Chondrocyte (in vitro differentiated cells): ENCODE results near the gene GPD2. TPM values are rescaled to one million over a fixed set of nuclear protein-coding genes. Genes with fewer than 3 reads are reported as not detected.

ENCODE experiments used
- DNase-seq: peaks from one replicate; pipeline ENCODE4 v3.0.0; 2021; ENCODE audit warnings: mixed read lengths, low spot score
- H3K27ac Mint-ChIP-seq: one replicate; pipeline ENCODE4 v1.8.0; 2021; ENCODE audit warnings: mild to moderate bottlenecking, moderate library complexity, mixed read lengths; ENCODE audit not compliant: unreplicated experiment
- H3K27me3 Mint-ChIP-seq: 2 replicates; pipeline ENCODE4 v1.8.0; 2021; ENCODE audit warnings: low read depth, mixed read lengths
- H3K36me3 Mint-ChIP-seq: 2 replicates; pipeline ENCODE4 v1.8.0; 2021; ENCODE audit warnings: low read depth, mixed read lengths
- H3K4me1 Mint-ChIP-seq: 2 replicates; pipeline ENCODE4 v1.8.0; 2021; ENCODE audit warnings: low read depth, mild to moderate bottlenecking, mixed read lengths
- H3K4me3 Mint-ChIP-seq: one replicate; pipeline ENCODE4 v1.8.0; 2021; ENCODE audit warnings: mild to moderate bottlenecking, moderate library complexity, mixed read lengths; ENCODE audit not compliant: unreplicated experiment
- H3K9me3 Mint-ChIP-seq: 2 replicates; pipeline ENCODE4 v1.8.0; 2021; ENCODE audit warnings: low read depth, mixed read lengths
- total RNA-seq: library from RNA; stranded (reverse); gene quantifications from 3 replicates; pipeline ENCODE4 v1.2.1, GENCODE V29; 2021
- TF ChIP-seq, protein P1 (sequence below): fragments of 200-600 bp; sonication (generic); IDR thresholded peaks from 2 replicates; pipeline ENCODE4 v1.5.0; 2021; ENCODE audit warnings: antibody characterized with exemption, mild to moderate bottlenecking, moderate library complexity

GPD2 gene
- total RNA-seq, 1 donor from 2014 or later, result 29.1 TPM

- H3K4me1 Mint-ChIP-seq, result peaks cover 42% of the 10 kb centered on the region
- H3K9me3 Mint-ChIP-seq, result no peaks in the 10 kb centered on the region
- no peaks in the 10 kb centered on the region for H3K27me3 Mint-ChIP-seq
- H3K36me3 Mint-ChIP-seq, result no peaks in the 10 kb centered on the region
- H3K27ac Mint-ChIP-seq, result no peak overlapping the region
- DNase-seq, result no peak
- H3K4me3 Mint-ChIP-seq, result no peak overlapping the region
- TF ChIP-seq, protein P1, sequence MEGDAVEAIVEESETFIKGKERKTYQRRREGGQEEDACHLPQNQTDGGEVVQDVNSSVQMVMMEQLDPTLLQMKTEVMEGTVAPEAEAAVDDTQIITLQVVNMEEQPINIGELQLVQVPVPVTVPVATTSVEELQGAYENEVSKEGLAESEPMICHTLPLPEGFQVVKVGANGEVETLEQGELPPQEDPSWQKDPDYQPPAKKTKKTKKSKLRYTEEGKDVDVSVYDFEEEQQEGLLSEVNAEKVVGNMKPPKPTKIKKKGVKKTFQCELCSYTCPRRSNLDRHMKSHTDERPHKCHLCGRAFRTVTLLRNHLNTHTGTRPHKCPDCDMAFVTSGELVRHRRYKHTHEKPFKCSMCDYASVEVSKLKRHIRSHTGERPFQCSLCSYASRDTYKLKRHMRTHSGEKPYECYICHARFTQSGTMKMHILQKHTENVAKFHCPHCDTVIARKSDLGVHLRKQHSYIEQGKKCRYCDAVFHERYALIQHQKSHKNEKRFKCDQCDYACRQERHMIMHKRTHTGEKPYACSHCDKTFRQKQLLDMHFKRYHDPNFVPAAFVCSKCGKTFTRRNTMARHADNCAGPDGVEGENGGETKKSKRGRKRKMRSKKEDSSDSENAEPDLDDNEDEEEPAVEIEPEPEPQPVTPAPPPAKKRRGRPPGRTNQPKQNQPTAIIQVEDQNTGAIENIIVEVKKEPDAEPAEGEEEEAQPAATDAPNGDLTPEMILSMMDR, result no peak
These were observed 35.6 kb downstream of the GPD2 start for GRCh38 chr2:156471762-156472161.

- Mint-ChIP-seq H3K4me1 (peaks cover 40% of the 10 kb centered on the region), H3K4me3 (no peak overlapping the region), H3K27ac (no peak overlapping the region), H3K36me3 (no peaks in the 10 kb centered on the region), H3K27me3 (no peaks in the 10 kb centered on the region), H3K9me3 (no peaks in the 10 kb centered on the region)
- TF ChIP-seq, protein P1, result no peak
- DNase-seq, result no peak
These were observed 36.5 kb downstream of the GPD2 start for GRCh38 chr2:156472686-156473085.

- Mint-ChIP-seq H3K36me3 (no peaks in the 10 kb centered on the region), H3K27ac (no peak overlapping the region), H3K4me3 (no peak overlapping the region), H3K4me1 (peaks cover 35% of the 10 kb centered on the region), H3K27me3 (no peaks in the 10 kb centered on the region), H3K9me3 (no peaks in the 10 kb centered on the region)
- no peak for DNase-seq
- TF ChIP-seq, protein P1, result no peak
These were observed 37.3 kb downstream of the GPD2 start for GRCh38 chr2:156473445-156473844.

DNA sequence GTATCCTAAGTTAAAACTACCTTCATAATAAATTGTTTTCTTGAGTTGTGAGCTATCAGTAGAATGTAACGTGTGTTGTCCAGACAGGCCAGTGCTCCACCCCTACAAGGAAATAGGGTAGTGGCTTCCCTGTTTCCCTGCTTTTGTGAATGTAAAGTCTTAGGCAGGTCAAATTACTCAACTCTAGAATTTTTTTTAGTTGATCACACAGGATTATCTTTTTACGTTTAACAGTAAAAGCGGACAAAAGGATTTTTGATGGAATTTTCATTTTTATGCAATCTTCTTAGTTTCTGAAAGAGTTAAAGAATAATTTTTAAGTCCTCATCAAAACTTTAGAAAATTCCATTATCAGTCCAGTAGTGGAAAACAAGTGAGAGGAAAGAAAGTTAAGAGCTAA, 38.2 kb downstream of the GPD2 start:
- TF ChIP-seq, protein P1, result no peak
- Mint-ChIP-seq H3K4me3 (no peak overlapping the region), H3K27ac (no peak overlapping the region), H3K27me3 (no peaks in the 10 kb centered on the region), H3K9me3 (no peaks in the 10 kb centered on the region), H3K4me1 (peaks cover 35% of the 10 kb centered on the region), H3K36me3 (no peaks in the 10 kb centered on the region)
- no peak for DNase-seq

- peaks cover 3% of the 10 kb centered on the region for H3K36me3 Mint-ChIP-seq
- TF ChIP-seq, protein P1, result no peak
- H3K4me1 Mint-ChIP-seq, result peaks cover 37% of the 10 kb centered on the region
- H3K27ac Mint-ChIP-seq, result peak overlapping the region; percentile 74
- H3K27me3 Mint-ChIP-seq, result no peaks in the 10 kb centered on the region
- no peak overlapping the region for H3K4me3 Mint-ChIP-seq
- no peaks in the 10 kb centered on the region for H3K9me3 Mint-ChIP-seq
- no peak for DNase-seq
These were observed 40.1 kb downstream of the GPD2 start for GRCh38 chr2:156476021-156476849.
